H9 (cell line): ENCODE results near the gene MAP3K2. TPM values are rescaled to one million over a fixed set of nuclear protein-coding genes. Genes with fewer than 3 reads are reported as not detected.

Source experiments
- DNase-seq: peaks from one replicate; pipeline ENCODE4 v3.0.0-alpha.2; 2017
- H2AFZ ChIP-seq: one replicate; pipeline ENCODE4 v1.6.1; 2013; ENCODE audit warnings: mild to moderate bottlenecking, low read length, control low read depth, moderate library complexity
- H2AK5ac ChIP-seq: 2 replicates; pipeline ENCODE4 v1.6.1; 2013; ENCODE audit warnings: low read length, control low read depth, mixed read lengths; ENCODE audit not compliant: insufficient read length
- H2BK120ac ChIP-seq: one replicate; pipeline ENCODE4 v1.6.1; 2013; ENCODE audit warnings: low read depth, mild to moderate bottlenecking, low read length, control low read depth, inconsistent platforms; ENCODE audit not compliant: poor library complexity, severe bottlenecking
- H2BK12ac ChIP-seq: 2 replicates; pipeline ENCODE4 v1.6.1; 2013; ENCODE audit warnings: low read length, control low read depth, mixed read lengths, low read depth; ENCODE audit not compliant: insufficient read length
- H2BK15ac ChIP-seq: 2 replicates; pipeline ENCODE4 v1.6.1; 2013; ENCODE audit warnings: low read depth, low read length, control low read depth
- H2BK20ac ChIP-seq: one replicate; pipeline ENCODE4 v1.6.1; 2013; ENCODE audit warnings: low read depth, mild to moderate bottlenecking, low read length, control low read depth, inconsistent platforms; ENCODE audit not compliant: poor library complexity, severe bottlenecking
- H2BK5ac ChIP-seq: 2 replicates; pipeline ENCODE4 v1.6.1; 2013; ENCODE audit warnings: low read length, control low read depth, mixed read lengths; ENCODE audit not compliant: insufficient read length
- H3K14ac ChIP-seq: 2 replicates; pipeline ENCODE4 v1.6.1; 2013; ENCODE audit warnings: low read length, control low read depth; ENCODE audit not compliant: insufficient read depth
- H3K18ac ChIP-seq: 2 replicates; pipeline ENCODE4 v1.6.1; 2013; ENCODE audit warnings: low read depth, mild to moderate bottlenecking, mixed read lengths, low read length, control low read depth; ENCODE audit not compliant: insufficient read length
- H3K23ac ChIP-seq: 2 replicates; pipeline ENCODE4 v1.6.1; 2013; ENCODE audit warnings: low read length, control low read depth, mixed read lengths, low read depth; ENCODE audit not compliant: insufficient read length
- H3K23me2 ChIP-seq: 2 replicates; pipeline ENCODE4 v1.6.1; 2013; ENCODE audit warnings: low read depth, mild to moderate bottlenecking, mixed read lengths, low read length, control low read depth; ENCODE audit not compliant: insufficient read length, poor library complexity, severe bottlenecking
- H3K27ac ChIP-seq: 2 replicates; pipeline ENCODE4 v1.5.1; 2013; ENCODE audit warnings: low read length, control low read depth, mixed read lengths, low read depth; ENCODE audit not compliant: insufficient read length
- H3K27me3 ChIP-seq: 2 replicates; pipeline ENCODE4 v1.6.1; 2013; ENCODE audit warnings: low read length, control low read depth, inconsistent platforms; ENCODE audit not compliant: insufficient read depth
- H3K4ac ChIP-seq: 2 replicates; pipeline ENCODE4 v1.6.1; 2013; ENCODE audit warnings: low read depth, mild to moderate bottlenecking, control low read depth, inconsistent platforms, low read length, moderate library complexity
- H3K4me1 ChIP-seq: 2 replicates; pipeline ENCODE4 v1.6.1; 2013; ENCODE audit warnings: low read length, control low read depth, inconsistent platforms; ENCODE audit not compliant: insufficient read depth
- H3K4me2 ChIP-seq: 2 replicates; pipeline ENCODE4 v1.6.1; 2013; ENCODE audit warnings: low read length, control low read depth, mixed read lengths; ENCODE audit not compliant: insufficient read length, insufficient read depth
- H3K56ac ChIP-seq: 2 replicates; pipeline ENCODE4 v1.6.1; 2013; ENCODE audit warnings: low read depth, mild to moderate bottlenecking, mixed read lengths, low read length, control low read depth; ENCODE audit not compliant: insufficient read length
- H3K79me1 ChIP-seq: 2 replicates; pipeline ENCODE4 v1.6.1; 2013; ENCODE audit warnings: low read depth, mild to moderate bottlenecking, moderate library complexity, low read length, control low read depth, inconsistent platforms; ENCODE audit not compliant: insufficient read depth, poor library complexity, severe bottlenecking
- H3K79me2 ChIP-seq: 2 replicates; pipeline ENCODE4 v1.6.1; 2013; ENCODE audit warnings: low read length, control low read depth, inconsistent platforms; ENCODE audit not compliant: insufficient read depth
- H3K9ac ChIP-seq: 2 replicates; pipeline ENCODE4 v1.6.1; 2013; ENCODE audit warnings: low read length, control low read depth, mixed read lengths; ENCODE audit not compliant: insufficient read length; ENCODE audit errors: extremely low read depth
- H3K9me3 ChIP-seq: one replicate; pipeline ENCODE4 v1.6.1; 2013; ENCODE audit warnings: low read depth, low read length, inconsistent platforms; ENCODE audit not compliant: control insufficient read depth
- H3T11ph ChIP-seq: one replicate; pipeline ENCODE4 v1.6.1; 2013; ENCODE audit warnings: mild to moderate bottlenecking, low read length, control low read depth, inconsistent platforms
- H4K20me1 ChIP-seq: one replicate; pipeline ENCODE4 v1.6.1; 2013; ENCODE audit not compliant: control insufficient read depth, insufficient read length, insufficient read depth
- H4K5ac ChIP-seq: 2 replicates; pipeline ENCODE4 v1.6.1; 2013; ENCODE audit warnings: low read depth, mild to moderate bottlenecking, mixed read lengths, low read length, control low read depth; ENCODE audit not compliant: insufficient read length
- H4K8ac ChIP-seq: replicated peaks from 2 replicates; pipeline ENCODE4 v1.6.1; 2013; ENCODE audit warnings: low read length, control low read depth, mixed read lengths, low read depth; ENCODE audit not compliant: insufficient read length
- H4K91ac ChIP-seq: 2 replicates; pipeline ENCODE4 v1.6.1; 2013; ENCODE audit warnings: low read depth, mild to moderate bottlenecking, moderate library complexity, mixed read lengths, low read length, control low read depth; ENCODE audit not compliant: insufficient read length
- H3K27ac Mint-ChIP-seq, 3 experiments: 2 replicates in 2 of 3; 3 replicates in 1 of 3; pipeline ENCODE4 v1.8.0; 2020 to 2021; ENCODE audit warnings: mixed read lengths in 3 of 3, mild to moderate bottlenecking in 1 of 3, moderate library complexity in 1 of 3
- H3K27me3 Mint-ChIP-seq: 2 replicates; pipeline ENCODE4 v1.8.0; 2021; ENCODE audit warnings: low read depth, mild to moderate bottlenecking, moderate library complexity, mixed read lengths
- H3K36me3 Mint-ChIP-seq, 3 experiments: 2 replicates in 2 of 3; 3 replicates in 1 of 3; pipeline ENCODE4 v1.8.0; 2020 to 2021; ENCODE audit warnings: low read depth in 3 of 3, mixed read lengths in 3 of 3; ENCODE audit not compliant: insufficient read depth in 1 of 3
- H3K4me1 Mint-ChIP-seq, 2 experiments: 2 replicates each; pipeline ENCODE4 v1.8.0; 2020; ENCODE audit warnings: mixed read lengths in 2 of 2
- H3K4me3 Mint-ChIP-seq, 2 experiments: 2 replicates in 1 of 2; 3 replicates in 1 of 2; pipeline ENCODE4 v1.8.0; 2020 to 2021; ENCODE audit warnings: mild to moderate bottlenecking in 2 of 2, mixed read lengths in 2 of 2, moderate library complexity in 1 of 2
- H3K9me3 Mint-ChIP-seq, 2 experiments: 2 replicates in 1 of 2; 3 replicates in 1 of 2; pipeline ENCODE4 v1.8.0; 2020; ENCODE audit warnings: mild to moderate bottlenecking in 2 of 2, mixed read lengths in 2 of 2, moderate library complexity in 1 of 2
- CTCF ChIP-seq: fragments of 200-600 bp; sonication (generic); conservative IDR thresholded peaks from 3 replicates; pipeline ENCODE4 v1.8.0; 2021; ENCODE audit warnings: antibody characterized with exemption, mild to moderate bottlenecking
- WGBS: extraction: QIAGEN DNeasy Blood & Tissue Kit; methylation state at CpG from one replicate; pipeline ENCODE4 v1.1.7; 2013; ENCODE audit warnings: missing lambda C conversion rate, low lambda C conversion rate, mixed read lengths; ENCODE audit not compliant: insufficient read length; ENCODE audit errors: extremely low coverage; 5-methylcytosine and 5-hydroxymethylcytosine counted together
- total RNA-seq: library from RNA; stranded (reverse); gene quantifications from 2 replicates; pipeline ENCODE4 v1.2.1, GENCODE V29; 2021

Gene MAP3K2
- total RNA-seq, 1 experiment from 2014 or later, result 25.8 TPM

GRCh38 chr2:127422559-127423477 lies 35.0 kb upstream of the MAP3K2 start:
- no peak overlapping the region for H2BK5ac ChIP-seq
- no peaks in the 10 kb centered on the region for H3K9me3 ChIP-seq
- H3K27me3 ChIP-seq, result peaks cover 3% of the 10 kb centered on the region; the same call in 1 of the 2 replicates
- Mint-ChIP-seq H3K4me1 (peaks cover 12 to 17% of the 10 kb centered on the region in 2 experiments), H3K4me3 (peak overlapping the region; percentile 63 to 84), H3K9me3 (peaks cover 0 to 2% of the 10 kb centered on the region in 2 experiments; a peak in 1 of 5 replicates), H3K36me3 (no peaks in the 10 kb centered on the region), H3K27me3 (peaks cover 64% of the 10 kb centered on the region), H3K27ac (peak overlapping the region in 1 of 3 experiments; percentile 40; a peak in 1 of 7 replicates)
- no peak for TF ChIP-seq CTCF
- H3K27ac ChIP-seq, result no peak overlapping the region
- no peak overlapping the region for H2BK12ac ChIP-seq
- H4K91ac ChIP-seq, result no peak overlapping the region
- H3K79me2 ChIP-seq, result no peaks in the 10 kb centered on the region
- H3K4ac ChIP-seq, result no peak overlapping the region
- no peak overlapping the region for H4K5ac ChIP-seq
- no peaks in the 10 kb centered on the region for H4K20me1 ChIP-seq
- no peak overlapping the region for H3K56ac ChIP-seq
- no peaks in the 10 kb centered on the region for H3K79me1 ChIP-seq
- no peaks in the 10 kb centered on the region for H3K4me1 ChIP-seq
- H3K23ac ChIP-seq, result no peak overlapping the region
- H3K23me2 ChIP-seq, result peaks cover 10% of the 10 kb centered on the region
- WGBS, result no CpG with 5 or more reads among the region's 73 CpGs
- H3T11ph ChIP-seq, result no peak overlapping the region
- H2BK15ac ChIP-seq, result no peak overlapping the region
- DNase-seq, result peak; percentile 79
- no peak overlapping the region for H2BK120ac ChIP-seq
- H3K4me2 ChIP-seq, result peak overlapping the region; percentile 78
- no peak overlapping the region; the same call in 1 of the 2 replicates for H3K14ac ChIP-seq
- no peak overlapping the region for H4K8ac ChIP-seq
- H2BK20ac ChIP-seq, result no peak overlapping the region
- no peak overlapping the region for H3K18ac ChIP-seq
- no peak overlapping the region for H3K9ac ChIP-seq
- H2AFZ ChIP-seq, result no peak overlapping the region
- no peak overlapping the region for H2AK5ac ChIP-seq
